ENCODE results near the gene DRC7. TPM values are rescaled to one million over a fixed set of nuclear protein-coding genes. Genes with fewer than 3 reads are reported as not detected.
"Not testable (repeated sequence)": the region's sequence is repeated elsewhere in the genome, so short reads cannot be mapped to it uniquely, and the experiment has no call there.

The DRC7 gene
- total RNA-seq, 1 donor, result 0.63 TPM

GRCh38 chr16:57723170-57723569, 28.6 kb downstream of the DRC7 start:
- Histone ChIP-seq H3K4me1 (ENCODE audit: insufficient read depth, low read length) (no peaks in the 10 kb centered on the region), H3K9me3 (ENCODE audit: low read depth, low read length) (no peaks in the 10 kb centered on the region), H3K27me3 (ENCODE audit: insufficient read depth, low read length) (no peaks in the 10 kb centered on the region), H3K4me3 (ENCODE audit: low read length) (no peak overlapping the region)

GRCh38 chr16:57724531-57724930, 29.9 kb downstream of the DRC7 start:
- Histone ChIP-seq H3K4me1 (ENCODE audit: insufficient read depth, low read length) (no peaks in the 10 kb centered on the region), H3K4me3 (ENCODE audit: low read length) (no peak overlapping the region)

GRCh38 chr16:57725151-57725550, 30.5 kb downstream of the DRC7 start:
- no peaks in the 10 kb centered on the region for H3K9me3 ChIP-seq (ENCODE audit: low read depth, low read length)

More at GRCh38 chr16:57724531-57724930, 29.9 kb downstream of the DRC7 start:
- Histone ChIP-seq H3K27me3 (ENCODE audit: insufficient read depth, low read length) (no peaks in the 10 kb centered on the region), H3K9me3 (ENCODE audit: low read depth, low read length) (no peaks in the 10 kb centered on the region)

GRCh38 chr16:57725554-57725953, 30.9 kb downstream of the DRC7 start:
- Histone ChIP-seq H3K4me3 (ENCODE audit: low read length) (no peak overlapping the region), H3K27me3 (ENCODE audit: insufficient read depth, low read length) (no peaks in the 10 kb centered on the region), H3K9me3 (ENCODE audit: low read depth, low read length) (no peaks in the 10 kb centered on the region), H3K4me1 (ENCODE audit: insufficient read depth, low read length) (no peaks in the 10 kb centered on the region)

More at GRCh38 chr16:57725151-57725550, 30.5 kb downstream of the DRC7 start:
- Histone ChIP-seq H3K4me3 (ENCODE audit: low read length) (no peak overlapping the region), H3K4me1 (ENCODE audit: insufficient read depth, low read length) (no peaks in the 10 kb centered on the region), H3K27me3 (ENCODE audit: insufficient read depth, low read length) (no peaks in the 10 kb centered on the region)

GRCh38 chr16:57725976-57726375, 31.4 kb downstream of the DRC7 start:
- Histone ChIP-seq H3K4me1 (ENCODE audit: insufficient read depth, low read length) (no peaks in the 10 kb centered on the region), H3K27me3 (ENCODE audit: insufficient read depth, low read length) (no peaks in the 10 kb centered on the region), H3K4me3 (ENCODE audit: low read length) (no peak overlapping the region), H3K9me3 (ENCODE audit: low read depth, low read length) (no peaks in the 10 kb centered on the region)

GRCh38 chr16:57726433-57726947, 31.9 kb downstream of the DRC7 start:
- Histone ChIP-seq H3K9me3 (ENCODE audit: low read depth, low read length) (no peaks in the 10 kb centered on the region), H3K4me1 (ENCODE audit: insufficient read depth, low read length) (no peaks in the 10 kb centered on the region), H3K27me3 (ENCODE audit: insufficient read depth, low read length) (no peaks in the 10 kb centered on the region), H3K4me3 (ENCODE audit: low read length) (no peak overlapping the region)

- Histone ChIP-seq H3K4me1 (ENCODE audit: insufficient read depth, low read length) (no peaks in the 10 kb centered on the region), H3K4me3 (ENCODE audit: low read length) (no peak overlapping the region), H3K27me3 (ENCODE audit: insufficient read depth, low read length) (no peaks in the 10 kb centered on the region), H3K9me3 (ENCODE audit: low read depth, low read length) (no peaks in the 10 kb centered on the region)
Measured at GRCh38 chr16:57727610-57728009, 33.0 kb downstream of the DRC7 start.

- Histone ChIP-seq H3K4me3 (ENCODE audit: low read length) (no peak overlapping the region), H3K4me1 (ENCODE audit: insufficient read depth, low read length) (no peaks in the 10 kb centered on the region), H3K27me3 (ENCODE audit: insufficient read depth, low read length) (no peaks in the 10 kb centered on the region), H3K9me3 (ENCODE audit: low read depth, low read length) (no peaks in the 10 kb centered on the region)
Measured at GRCh38 chr16:57728336-57729181, 34.0 kb downstream of the DRC7 start.

GRCh38 chr16:57729182-57729484, 34.5 kb downstream of the DRC7 start:
- Histone ChIP-seq H3K27me3 (ENCODE audit: insufficient read depth, low read length) (no peaks in the 10 kb centered on the region), H3K4me3 (ENCODE audit: low read length) (no peak overlapping the region)

GRCh38 chr16:57729852-57730251, 35.2 kb downstream of the DRC7 start:
- not testable (repeated sequence) for H3K4me3 ChIP-seq (ENCODE audit: low read length); H3K27me3 ChIP-seq (ENCODE audit: insufficient read depth, low read length); H3K4me1 ChIP-seq (ENCODE audit: insufficient read depth, low read length); H3K9me3 ChIP-seq (ENCODE audit: low read depth, low read length)

More at GRCh38 chr16:57729182-57729484, 34.5 kb downstream of the DRC7 start:
- no peaks in the 10 kb centered on the region for H3K9me3 ChIP-seq (ENCODE audit: low read depth, low read length)
- H3K4me1 ChIP-seq (ENCODE audit: insufficient read depth, low read length), result no peaks in the 10 kb centered on the region

- peaks cover 8% of the 10 kb centered on the region for H3K4me1 ChIP-seq (ENCODE audit: insufficient read depth, low read length)
- H3K9me3 ChIP-seq (ENCODE audit: low read depth, low read length), result no peaks in the 10 kb centered on the region
- H3K27me3 ChIP-seq (ENCODE audit: insufficient read depth, low read length), result no peaks in the 10 kb centered on the region
- no peak overlapping the region for H3K4me3 ChIP-seq (ENCODE audit: low read length)
Measured at GRCh38 chr16:57730771-57731730, 36.4 kb downstream of the DRC7 start.

GRCh38 chr16:57732037-57732436, 37.4 kb downstream of the DRC7 start:
- Histone ChIP-seq H3K27me3 (ENCODE audit: insufficient read depth, low read length) (no peaks in the 10 kb centered on the region), H3K9me3 (ENCODE audit: low read depth, low read length) (no peaks in the 10 kb centered on the region), H3K4me1 (ENCODE audit: insufficient read depth, low read length) (peaks cover 17% of the 10 kb centered on the region), H3K4me3 (ENCODE audit: low read length) (no peak overlapping the region)

- no peaks in the 10 kb centered on the region for H3K9me3 ChIP-seq (ENCODE audit: low read depth, low read length)
- H3K27me3 ChIP-seq (ENCODE audit: insufficient read depth, low read length), result no peaks in the 10 kb centered on the region
Measured at GRCh38 chr16:57732714-57733113, 38.1 kb downstream of the DRC7 start.

GRCh38 chr16:57734308-57734924, 39.8 kb downstream of the DRC7 start:
- Histone ChIP-seq H3K27me3 (ENCODE audit: insufficient read depth, low read length) (no peaks in the 10 kb centered on the region), H3K4me1 (ENCODE audit: insufficient read depth, low read length) (peaks cover 17% of the 10 kb centered on the region)

More at GRCh38 chr16:57732714-57733113, 38.1 kb downstream of the DRC7 start:
- H3K4me3 ChIP-seq (ENCODE audit: low read length), result no peak overlapping the region
- peaks cover 17% of the 10 kb centered on the region for H3K4me1 ChIP-seq (ENCODE audit: insufficient read depth, low read length)

More at GRCh38 chr16:57734308-57734924, 39.8 kb downstream of the DRC7 start:
- Histone ChIP-seq H3K4me3 (ENCODE audit: low read length) (peak overlapping the region; percentile 57), H3K9me3 (ENCODE audit: low read depth, low read length) (no peaks in the 10 kb centered on the region)

Measured in mononuclear cell (primary cell).